DMS79 treated with DMSO at 0.1 percent for 48 hours (cell line): ENCODE data around the gene FGA.

Experiments used
- DNase-seq: peaks from one replicate; lab custom pipeline; 2025; lab: John Stamatoyannopoulos, UW

Gene FGA

DNA sequence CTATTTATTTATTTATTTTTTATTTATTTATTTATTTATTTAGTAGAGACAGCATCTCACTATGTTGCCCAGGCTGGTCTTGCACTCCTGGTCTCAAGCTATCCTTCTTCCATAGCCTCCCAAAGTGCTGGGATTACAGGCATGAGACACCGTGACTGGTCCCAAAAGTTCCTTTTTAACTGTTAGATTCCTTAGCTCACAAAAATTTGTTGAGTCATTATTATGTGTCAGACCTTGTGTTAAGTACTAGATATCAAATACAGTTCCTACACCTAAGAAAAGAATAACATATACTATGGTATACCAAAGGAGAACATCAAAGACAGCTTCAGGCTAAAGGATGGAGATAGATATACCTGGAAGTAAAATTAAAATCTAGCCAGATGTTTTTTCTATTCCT lies 11.6 kb downstream of the FGA start:
- DNase-seq: no peak

DNA sequence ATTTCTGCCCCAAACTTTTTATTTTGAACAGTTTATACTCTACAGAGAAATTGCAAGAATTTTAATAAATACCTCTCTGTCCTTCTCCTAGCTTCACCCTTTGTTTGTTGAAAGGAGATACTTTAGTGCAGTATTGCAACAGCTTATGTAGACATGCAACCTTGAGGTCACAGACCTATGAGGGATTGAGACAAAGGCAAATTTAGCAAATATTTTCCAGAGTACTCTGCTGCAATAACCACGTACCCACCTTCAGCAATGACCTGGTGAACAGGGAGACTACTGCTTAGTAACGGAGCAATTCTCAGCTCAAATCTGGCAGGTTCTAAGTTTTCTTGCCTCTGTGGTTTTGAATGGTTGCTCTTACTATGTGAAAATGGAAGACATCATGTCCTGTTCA lies 13.2 kb downstream of the FGA start:
- DNase-seq: no peak

DNA sequence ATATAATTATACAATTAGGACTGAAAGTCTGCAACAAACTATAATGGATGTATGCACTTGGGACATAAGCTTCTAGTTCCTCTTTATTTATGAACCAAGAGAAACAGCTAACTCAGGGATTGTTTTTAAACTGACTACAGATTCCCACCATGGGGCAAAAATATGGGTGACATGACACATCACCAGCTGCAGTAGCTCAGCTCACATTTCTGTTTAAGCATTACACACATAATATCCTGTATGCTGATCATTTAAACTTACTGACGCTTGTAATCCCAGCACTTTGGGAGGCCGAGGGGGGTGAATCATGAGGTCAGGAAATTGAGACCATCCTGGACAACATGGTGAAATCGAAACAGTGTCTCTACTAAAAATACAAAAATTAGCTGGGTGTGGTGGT lies 16.2 kb downstream of the FGA start:
- no peak for DNase-seq

GRCh38 chr4:154573190-154573870 lies 17.2 kb downstream of the FGA start:
- DNase-seq: no peak

DNA sequence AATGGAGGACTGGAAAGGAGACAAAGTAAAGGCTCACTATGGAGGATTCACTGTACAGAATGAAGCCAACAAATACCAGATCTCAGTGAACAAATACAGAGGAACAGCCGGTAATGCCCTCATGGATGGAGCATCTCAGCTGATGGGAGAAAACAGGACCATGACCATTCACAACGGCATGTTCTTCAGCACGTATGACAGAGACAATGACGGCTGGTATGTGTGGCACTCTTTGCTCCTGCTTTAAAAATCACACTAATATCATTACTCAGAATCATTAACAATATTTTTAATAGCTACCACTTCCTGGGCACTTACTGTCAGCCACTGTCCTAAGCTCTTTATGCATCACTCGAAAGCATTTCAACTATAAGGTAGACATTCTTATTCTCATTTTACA lies 21.0 kb downstream of the FGA start:
- no peak for DNase-seq

DNA sequence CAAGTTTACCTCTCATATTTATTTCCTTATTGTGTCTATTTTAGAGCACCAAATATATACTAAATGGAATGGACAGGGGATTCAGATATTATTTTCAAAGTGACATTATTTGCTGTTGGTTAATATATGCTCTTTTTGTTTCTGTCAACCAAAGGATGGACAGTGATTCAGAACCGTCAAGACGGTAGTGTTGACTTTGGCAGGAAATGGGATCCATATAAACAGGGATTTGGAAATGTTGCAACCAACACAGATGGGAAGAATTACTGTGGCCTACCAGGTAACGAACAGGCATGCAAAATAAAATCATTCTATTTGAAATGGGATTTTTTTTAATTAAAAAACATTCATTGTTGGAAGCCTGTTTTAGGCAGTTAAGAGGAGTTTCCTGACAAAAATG lies 21.5 kb downstream of the FGA start:
- DNase-seq: no peak

DNA sequence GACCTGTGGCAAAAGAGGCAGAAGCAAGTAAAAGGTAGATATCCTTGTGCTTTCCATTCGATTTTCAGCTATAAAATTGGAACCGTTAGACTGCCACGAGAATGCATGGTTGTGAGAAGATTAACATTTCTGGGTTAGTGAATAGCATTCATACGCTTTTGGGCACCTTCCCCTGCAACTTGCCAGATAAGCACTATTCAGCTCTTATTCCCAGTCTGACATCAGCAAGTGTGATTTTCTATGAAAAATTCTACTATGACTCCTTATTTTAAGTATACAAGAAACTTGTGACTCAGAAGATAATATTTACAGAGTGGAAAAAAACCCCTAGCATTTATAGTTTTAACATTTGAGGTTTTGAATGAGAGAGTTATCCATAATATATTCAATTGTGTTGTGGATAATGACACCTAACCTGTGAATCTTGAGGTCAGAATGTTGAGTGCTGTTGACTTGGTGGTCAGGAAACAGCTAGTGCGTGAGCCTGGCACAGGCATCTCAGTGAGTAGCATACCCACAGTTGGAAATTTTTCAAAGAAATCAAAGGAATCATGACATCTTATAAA lies 23.8 kb downstream of the FGA start:
- DNase-seq: no peak

GRCh38 chr4:154565704-154566103 lies 24.8 kb downstream of the FGA start:
- no peak for DNase-seq

DNA sequence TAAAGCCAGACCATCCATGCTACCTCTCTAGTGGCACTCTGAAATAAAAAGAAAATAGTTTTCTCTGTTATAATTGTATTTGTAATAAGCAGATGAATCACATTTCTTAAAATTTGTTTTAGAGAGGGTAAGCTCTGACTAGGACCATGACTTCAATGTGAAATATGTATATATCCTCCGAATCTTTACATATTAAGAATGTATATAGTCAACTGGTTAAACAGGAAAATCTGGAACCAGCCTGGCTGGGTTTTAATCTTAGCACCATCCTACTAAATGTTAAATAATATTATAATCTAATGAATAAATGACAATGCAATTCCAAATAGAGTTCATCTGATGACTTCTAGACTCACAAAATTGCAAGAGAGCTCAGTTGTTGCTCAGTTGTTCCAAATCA lies 26.2 kb downstream of the FGA start:
- DNase-seq: no peak

- no peak for DNase-seq
Observed at GRCh38 chr4:154562697-154563254, 27.8 kb downstream of the FGA start, which contains the start of gene FGB. TSS of gene FGB (plus strand) at chr4:154563011. CDS start at chr4:154563019, 8 bp downstream.

- no peak for DNase-seq
Observed at GRCh38 chr4:154560824-154561231, 29.7 kb downstream of the FGA start.

DNA sequence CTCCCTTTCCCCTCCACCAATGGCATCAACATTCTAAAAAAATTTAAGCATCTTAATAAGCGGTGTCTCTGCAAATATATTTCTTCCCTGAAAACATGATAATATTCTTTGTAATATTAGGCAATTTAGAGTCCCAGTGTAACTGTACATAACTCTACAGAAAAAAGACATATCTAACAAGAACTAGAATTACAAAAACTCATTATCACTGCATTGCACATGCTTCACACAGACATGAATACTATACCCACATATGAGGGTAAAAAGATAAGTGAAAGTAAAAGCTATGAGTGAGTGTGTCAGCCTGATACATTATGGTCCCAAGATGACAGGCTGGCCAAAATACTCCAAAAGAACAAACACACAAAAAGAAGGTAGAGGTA lies 30.1 kb downstream of the FGA start:
- DNase-seq: no peak

DNA sequence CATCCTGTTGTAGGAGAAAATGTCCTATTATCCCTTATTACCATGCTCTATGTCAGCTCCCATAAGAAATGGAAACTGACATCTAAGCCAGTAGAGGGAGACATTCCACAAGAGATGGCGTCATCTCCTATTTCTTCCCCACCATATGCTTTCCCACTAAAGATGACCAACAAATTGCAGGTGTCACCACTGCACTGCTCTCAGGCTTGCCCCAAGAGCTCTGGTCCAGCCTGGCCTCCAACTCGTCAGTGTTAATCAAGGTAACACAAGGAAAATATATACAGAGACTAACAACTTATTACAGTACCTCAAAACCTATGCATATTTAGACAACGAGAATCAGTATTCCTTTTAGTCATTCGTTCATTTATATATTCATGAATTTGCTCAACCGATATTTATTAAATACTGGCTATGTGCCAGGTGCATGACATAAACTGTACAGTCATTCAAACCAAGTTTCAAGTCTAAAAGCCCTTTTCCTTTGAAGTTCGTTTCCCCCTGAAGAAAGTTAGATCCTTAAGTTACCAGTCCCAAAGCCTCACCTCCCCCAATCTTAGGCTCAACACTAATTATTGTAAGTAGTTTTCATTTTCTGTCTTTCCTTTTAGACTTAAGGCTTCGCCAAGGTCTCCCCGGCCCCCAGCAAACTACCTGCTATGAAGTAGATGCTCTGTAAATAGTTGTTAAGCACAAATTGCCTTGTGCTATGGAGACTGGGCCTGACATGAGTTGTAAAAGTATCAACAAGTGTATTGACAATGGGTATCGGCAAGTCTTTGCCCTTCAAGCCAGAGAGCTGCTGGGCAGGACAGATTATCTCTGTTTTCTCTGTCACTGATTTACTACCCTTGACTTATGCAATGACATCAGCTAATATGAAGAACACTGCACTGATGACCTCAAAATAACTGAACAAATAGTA lies 30.8 kb downstream of the FGA start:
- no peak for DNase-seq

- no peak for DNase-seq
Observed at GRCh38 chr4:154559141-154559493, 31.4 kb downstream of the FGA start.

DNA sequence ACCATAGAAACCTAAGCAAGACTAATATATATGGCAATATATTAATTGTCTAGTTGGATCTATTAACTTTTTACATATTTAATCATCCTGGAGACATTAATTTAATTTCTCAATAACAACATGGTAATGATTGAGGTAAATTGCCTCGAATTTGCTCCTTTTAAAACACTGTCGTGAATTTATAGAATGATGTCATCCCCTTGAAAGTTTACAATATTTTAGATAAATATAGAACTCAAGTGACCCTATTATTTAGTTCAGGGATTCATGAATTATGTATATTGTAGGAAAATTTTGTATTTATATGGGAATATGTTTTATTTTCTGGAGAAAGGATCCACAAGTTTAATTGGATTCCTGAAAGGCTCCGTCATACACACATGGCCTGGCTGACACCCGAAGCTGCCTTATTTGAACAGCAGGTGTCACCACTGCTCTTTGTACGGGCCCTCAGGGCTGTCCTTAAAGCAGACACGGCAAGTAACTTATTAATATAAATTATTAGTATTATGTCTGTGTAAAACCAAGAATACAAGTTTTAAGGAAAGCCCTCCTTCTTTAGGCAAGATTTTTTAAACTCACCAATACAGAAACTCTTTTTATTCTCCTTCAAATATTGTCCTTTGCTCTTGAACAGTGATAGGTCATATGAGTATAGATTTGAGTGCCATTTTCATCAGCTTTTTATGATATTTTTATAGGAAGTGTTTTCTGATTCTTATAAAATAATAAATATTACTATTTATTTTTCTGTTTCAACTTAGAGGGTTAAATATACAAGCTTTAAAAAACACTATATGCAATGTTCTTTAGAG lies 38.5 kb downstream of the FGA start:
- peak; percentile 39 for DNase-seq

GRCh38 chr4:154549894-154550790 lies 40.4 kb downstream of the FGA start, which contains the start of gene PLRG1:
TSS of gene PLRG1 (minus strand) at chr4:154550400. CDS start at chr4:154550308, 92 bp downstream.
- peak; percentile 66 for DNase-seq

DNA sequence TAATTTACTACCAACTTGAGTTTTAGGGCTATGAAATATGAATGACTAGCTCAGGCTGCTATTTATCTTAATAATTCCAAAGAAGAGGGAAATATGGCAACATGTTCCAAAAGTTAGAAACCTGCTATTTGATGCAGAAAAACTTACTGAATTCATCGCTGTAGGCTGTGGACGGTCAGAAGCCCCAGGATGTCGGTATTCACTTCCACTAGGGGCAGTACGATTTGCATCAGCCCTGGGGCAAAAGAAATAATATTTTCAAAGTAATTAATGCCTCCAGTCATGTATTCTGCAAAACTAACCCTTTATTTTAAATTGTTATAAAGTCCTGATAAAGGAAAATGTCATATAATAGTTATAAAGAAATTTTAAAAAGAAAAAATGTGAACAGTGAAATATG lies 44.9 kb downstream of the FGA start:
- DNase-seq: no peak

GRCh38 chr4:154542271-154542879 lies 48.2 kb downstream of the FGA start:
- DNase-seq: no peak
